Liver (tissue), 9 donors: ENCODE results near the gene ZNF555. TPM values are rescaled to one million over a fixed set of nuclear protein-coding genes. Genes with fewer than 3 reads are reported as not detected.

Experiments
- DNase-seq: peaks from one replicate; pipeline ENCODE4 v3.0.0-alpha.2; 2017; ENCODE audit warnings: low spot score
- H3K27ac ChIP-seq, 2 donors: one replicate each; pipeline ENCODE4 v1.7.0; 2013; ENCODE audit warnings: inconsistent platforms in 2 of 2, low read length in 2 of 2, control low read depth in 1 of 2, low read depth in 1 of 2, mild to moderate bottlenecking in 1 of 2
- H3K27me3 ChIP-seq, 4 donors: one replicate each; pipeline versions ENCODE4 v1.6.1 to v1.7.0; 2013; ENCODE audit warnings: low read length in 3 of 4, inconsistent platforms in 1 of 4, mild to moderate bottlenecking in 1 of 4, moderate library complexity in 1 of 4; ENCODE audit not compliant: control insufficient read depth in 4 of 4, insufficient read depth in 4 of 4
- H3K36me3 ChIP-seq, 4 donors: one replicate each; pipeline versions ENCODE4 v1.6.1 to v1.7.0; 2013; ENCODE audit warnings: low read length in 3 of 4, mild to moderate bottlenecking in 3 of 4, low read depth in 1 of 4, moderate library complexity in 1 of 4; ENCODE audit not compliant: control insufficient read depth in 4 of 4, insufficient read depth in 3 of 4
- H3K4me1 ChIP-seq, 4 donors: one replicate each; pipeline versions ENCODE4 v1.6.1 to v1.7.0; 2013; ENCODE audit warnings: low read length in 3 of 4, mild to moderate bottlenecking in 3 of 4, moderate library complexity in 1 of 4; ENCODE audit not compliant: control insufficient read depth in 4 of 4, insufficient read depth in 4 of 4
- H3K4me3 ChIP-seq, 3 donors: one replicate each; pipeline versions ENCODE4 v1.6.1 to v1.7.0; 2013; ENCODE audit warnings: low read length in 3 of 3, control low read depth in 1 of 3, low read depth in 1 of 3, mild to moderate bottlenecking in 1 of 3
- H3K9ac ChIP-seq, 2 donors: one replicate each; pipeline ENCODE4 v1.7.0; 2013; ENCODE audit warnings: low read length in 2 of 2, mild to moderate bottlenecking in 2 of 2, moderate library complexity in 2 of 2, control low read depth in 1 of 2, low read depth in 1 of 2
- H3K9me3 ChIP-seq, 4 donors: one replicate each; pipeline versions ENCODE4 v1.6.1 to v1.7.0; 2013; ENCODE audit warnings: low read length in 3 of 4; ENCODE audit not compliant: control insufficient read depth in 4 of 4
- EGR1 ChIP-seq, 2 donors: IDR thresholded peaks; 2 replicates each; pipeline ENCODE4 v1.6.1; 2016 to 2018; ENCODE audit warnings: antibody characterized with exemption in 2 of 2, low read depth in 2 of 2
- FOXA1 ChIP-seq: IDR thresholded peaks from 2 replicates; pipeline ENCODE4 v1.6.1; 2016; ENCODE audit warnings: antibody characterized with exemption
- FOXA2 ChIP-seq: IDR thresholded peaks from 2 replicates; pipeline ENCODE4 v1.6.1; 2016; ENCODE audit warnings: antibody characterized with exemption
- GABPA ChIP-seq, 2 donors: IDR thresholded peaks in 1 of 2; conservative IDR thresholded peaks in 1 of 2; 2 replicates each; pipeline ENCODE4 v1.6.1; 2016; ENCODE audit warnings: antibody characterized with exemption in 2 of 2, mild to moderate bottlenecking in 1 of 2, moderate library complexity in 1 of 2
- HNF4A ChIP-seq, 2 donors: conservative IDR thresholded peaks; 2 replicates each; pipeline ENCODE4 v1.6.1; 2016; ENCODE audit warnings: antibody characterized with exemption in 2 of 2, mild to moderate bottlenecking in 2 of 2
- HNF4G ChIP-seq: IDR thresholded peaks from 2 replicates; pipeline ENCODE4 v1.6.1; 2016; ENCODE audit warnings: antibody characterized with exemption
- JUND ChIP-seq, 2 donors: IDR thresholded peaks; 2 replicates each; pipeline ENCODE4 v1.6.1; 2016; ENCODE audit warnings: antibody characterized with exemption in 2 of 2
- NR2F2 ChIP-seq: IDR thresholded peaks from 2 replicates; pipeline ENCODE4 v1.6.1; 2016; ENCODE audit warnings: antibody characterized with exemption
- RAD21 ChIP-seq, 2 donors: IDR thresholded peaks; 2 replicates each; pipeline ENCODE4 v1.6.1; 2016; ENCODE audit warnings: antibody characterized with exemption in 2 of 2, mild to moderate bottlenecking in 2 of 2
- RXRA ChIP-seq, 2 donors: IDR thresholded peaks; 2 replicates each; pipeline ENCODE4 v1.6.1; 2017 to 2018; ENCODE audit warnings: antibody characterized with exemption in 2 of 2, mild to moderate bottlenecking in 1 of 2
- SP1 ChIP-seq: IDR thresholded peaks from 2 replicates; pipeline ENCODE4 v1.6.1; 2018; ENCODE audit warnings: antibody characterized with exemption, mild to moderate bottlenecking
- TAF1 ChIP-seq: conservative IDR thresholded peaks from 2 replicates; pipeline ENCODE4 v1.6.1; 2016; ENCODE audit warnings: antibody characterized with exemption, mild to moderate bottlenecking
- YY1 ChIP-seq: IDR thresholded peaks from 2 replicates; pipeline ENCODE4 v1.6.1; 2016; ENCODE audit warnings: antibody characterized with exemption, mild to moderate bottlenecking
- WGBS: extraction: QIAGEN DNeasy Blood & Tissue Kit; methylation state at CpG from one replicate; pipeline ENCODE4 v1.1.7; 2013; 5-methylcytosine and 5-hydroxymethylcytosine counted together
- polyA plus RNA-seq, 2 donors: library from polyadenylated mRNA; stranded (reverse) in 1 of 2; unstranded in 1 of 2; fragments of 200-250 nt in 1 of 2; fragments of >200 nt in 1 of 2; fragmentation: Nextera tagmentation in 1 of 2; extraction: Ambion mirVana in 1 of 2; gene quantifications; one replicate each; pipeline versions ENCODE4 v1.2.1 to v1.2.3, GENCODE V29; 2013 to 2015
- total RNA-seq, 2 donors: library from RNA; depleted of rRNA; stranded (reverse); fragments of >200 nt; gene quantifications; one replicate each; pipeline ENCODE4 v1.2.3, GENCODE V29; 2014
- TF ChIP-seq, protein P1 (sequence below): IDR thresholded peaks from 2 replicates; pipeline ENCODE4 v1.6.1; 2016; ENCODE audit warnings: antibody characterized with exemption
- TF ChIP-seq, protein P2 (sequence below): fragments of 150-350 bp; IDR thresholded peaks from 2 replicates; pipeline ENCODE4 v1.5.1; 2017; ENCODE audit warnings: improper control_type of control experiment, low read depth, low read length; ENCODE audit not compliant: missing input control
- TF ChIP-seq, protein P3 (sequence below): IDR thresholded peaks from 2 replicates; pipeline ENCODE4 v1.6.1; 2016; ENCODE audit warnings: antibody characterized with exemption
- donor health status: healthy.
- donor health status: healthy.
- donor health status: healthy.
- donor health status: healthy.
- donor health status: healthy.

Gene ZNF555
- total and polyA plus RNA-seq, 4 donors, result 1.3 to 2.8 (median 2.2) TPM

DNA sequence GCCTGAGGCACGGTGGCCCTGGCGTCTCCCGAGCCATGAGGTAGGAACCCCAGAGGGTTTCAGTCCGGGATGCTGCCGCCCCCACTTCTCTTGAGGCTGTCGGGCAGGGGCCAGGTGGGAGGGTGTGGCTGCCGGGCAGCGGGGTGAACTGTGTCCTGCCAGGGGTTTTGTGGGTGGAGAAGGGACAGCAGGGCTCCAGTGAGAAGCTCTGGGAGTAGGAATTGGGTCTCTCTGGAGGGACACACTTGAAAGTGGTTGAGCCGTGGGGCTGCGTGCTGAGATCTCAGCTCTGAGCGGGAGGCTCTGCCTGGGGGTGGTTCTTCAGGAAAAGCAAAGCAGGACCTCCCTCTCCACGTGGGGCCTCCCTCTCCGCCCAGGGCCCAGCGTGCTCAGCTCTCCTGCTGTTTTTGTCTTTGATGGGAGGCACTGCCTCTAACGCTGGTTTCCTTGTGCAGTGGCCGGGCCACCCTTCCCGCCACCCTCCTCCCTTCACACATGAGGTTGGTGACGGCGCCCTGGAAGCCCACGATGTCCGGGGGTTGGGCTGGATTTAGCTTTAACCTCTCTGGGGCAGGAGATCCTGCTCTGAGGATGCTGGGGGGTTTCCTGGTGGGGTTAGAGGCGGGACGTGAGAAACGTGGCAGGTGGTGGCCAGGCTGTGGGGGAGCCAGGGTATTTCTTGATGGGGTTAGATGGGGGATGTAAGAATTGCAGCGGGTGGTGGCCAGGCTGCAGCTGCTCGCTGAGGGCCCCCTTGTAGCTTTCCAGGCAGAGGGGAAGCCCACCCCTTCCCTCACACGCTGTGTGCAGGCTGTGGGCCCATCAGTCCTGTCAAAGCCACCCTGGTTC, 36.9 kb upstream of the ZNF555 start:
- Histone ChIP-seq H3K4me1 (no peaks in the 10 kb centered on the region), H3K36me3 (peaks cover 0 to 57% (median 6%) of the 10 kb centered on the region in 4 donors), H3K9me3 (no peaks in the 10 kb centered on the region), H3K4me3 (no peak overlapping the region), H3K27ac (no peak overlapping the region), H3K27me3 (no peaks in the 10 kb centered on the region), H3K9ac (no peak overlapping the region)
- no peak for DNase-seq
- no peak for TF ChIP-seq HNF4G
- TF ChIP-seq, protein P1, sequence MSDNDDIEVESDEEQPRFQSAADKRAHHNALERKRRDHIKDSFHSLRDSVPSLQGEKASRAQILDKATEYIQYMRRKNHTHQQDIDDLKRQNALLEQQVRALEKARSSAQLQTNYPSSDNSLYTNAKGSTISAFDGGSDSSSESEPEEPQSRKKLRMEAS, result no peak
- TF ChIP-seq JUND (IDR thresholded peaks at IDR 0.05), result no peak
- TF ChIP-seq YY1, result no peak
- TF ChIP-seq, protein P2, sequence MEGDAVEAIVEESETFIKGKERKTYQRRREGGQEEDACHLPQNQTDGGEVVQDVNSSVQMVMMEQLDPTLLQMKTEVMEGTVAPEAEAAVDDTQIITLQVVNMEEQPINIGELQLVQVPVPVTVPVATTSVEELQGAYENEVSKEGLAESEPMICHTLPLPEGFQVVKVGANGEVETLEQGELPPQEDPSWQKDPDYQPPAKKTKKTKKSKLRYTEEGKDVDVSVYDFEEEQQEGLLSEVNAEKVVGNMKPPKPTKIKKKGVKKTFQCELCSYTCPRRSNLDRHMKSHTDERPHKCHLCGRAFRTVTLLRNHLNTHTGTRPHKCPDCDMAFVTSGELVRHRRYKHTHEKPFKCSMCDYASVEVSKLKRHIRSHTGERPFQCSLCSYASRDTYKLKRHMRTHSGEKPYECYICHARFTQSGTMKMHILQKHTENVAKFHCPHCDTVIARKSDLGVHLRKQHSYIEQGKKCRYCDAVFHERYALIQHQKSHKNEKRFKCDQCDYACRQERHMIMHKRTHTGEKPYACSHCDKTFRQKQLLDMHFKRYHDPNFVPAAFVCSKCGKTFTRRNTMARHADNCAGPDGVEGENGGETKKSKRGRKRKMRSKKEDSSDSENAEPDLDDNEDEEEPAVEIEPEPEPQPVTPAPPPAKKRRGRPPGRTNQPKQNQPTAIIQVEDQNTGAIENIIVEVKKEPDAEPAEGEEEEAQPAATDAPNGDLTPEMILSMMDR, result no peak
- no peak for TF ChIP-seq EGR1 (IDR thresholded peaks at IDR 0.05; ENCODE audit: low read depth in 2 of 2)
- no peak for TF ChIP-seq RXRA (IDR thresholded peaks at IDR 0.05)
- TF ChIP-seq FOXA1, result no peak
- TF ChIP-seq FOXA2, result no peak
- no peak for TF ChIP-seq RAD21 (IDR thresholded peaks at IDR 0.05)
- TF ChIP-seq GABPA (IDR thresholded peaks at IDR 0.05 in 1 of 2, conservative IDR thresholded peaks at IDR 0.05 in 1 of 2), result no peak
- no peak for TF ChIP-seq HNF4A (conservative IDR thresholded peaks at IDR 0.05)
- TF ChIP-seq, protein P3, sequence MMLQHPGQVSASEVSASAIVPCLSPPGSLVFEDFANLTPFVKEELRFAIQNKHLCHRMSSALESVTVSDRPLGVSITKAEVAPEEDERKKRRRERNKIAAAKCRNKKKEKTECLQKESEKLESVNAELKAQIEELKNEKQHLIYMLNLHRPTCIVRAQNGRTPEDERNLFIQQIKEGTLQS, result no peak
- TF ChIP-seq SP1, result no peak
- TF ChIP-seq NR2F2, result no peak
- TF ChIP-seq TAF1, result no peak
- 94% methylated on average over 27 of the region's 27 CpGs for WGBS

DNA sequence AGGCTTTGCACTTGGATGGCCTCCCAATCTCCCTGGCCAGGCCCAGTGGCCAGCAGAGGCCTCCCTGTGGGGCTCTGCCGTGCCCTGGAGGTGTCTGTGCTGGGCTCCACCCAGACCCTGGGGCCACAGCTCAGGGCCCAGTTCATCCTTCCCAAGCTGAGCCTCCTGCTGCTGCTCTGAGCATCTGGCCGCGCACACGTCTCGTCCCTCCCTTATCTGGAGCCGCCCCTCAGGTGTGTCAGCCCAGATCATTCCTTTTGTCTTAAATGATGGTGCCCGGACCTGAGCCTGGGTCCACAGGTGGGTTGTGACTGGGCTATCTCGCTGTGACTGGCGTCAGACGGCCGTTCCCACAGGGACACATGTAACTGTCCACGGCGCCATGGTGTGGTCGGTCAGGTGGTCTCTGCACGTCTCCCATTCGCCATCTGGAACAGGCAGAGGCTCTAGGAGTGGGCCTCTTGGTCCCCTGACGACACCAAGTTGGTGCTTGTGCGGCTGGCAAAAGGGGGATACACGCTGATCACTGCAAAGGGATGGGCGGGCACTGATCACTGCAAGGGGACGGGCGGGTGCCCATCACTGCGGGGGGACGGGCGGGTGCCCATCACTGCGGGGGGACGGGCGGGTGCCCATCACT, 35.9 kb upstream of the ZNF555 start:
- 98% methylated on average over 27 of the region's 28 CpGs for WGBS
- H3K9ac ChIP-seq, result no peak overlapping the region
- peaks cover 0 to 6% (median 2%) of the 10 kb centered on the region in 4 donors for H3K4me1 ChIP-seq
- H3K36me3 ChIP-seq, result peaks cover 0 to 56% (median 8%) of the 10 kb centered on the region in 4 donors
- no peaks in the 10 kb centered on the region for H3K9me3 ChIP-seq
- no peak for TF ChIP-seq FOXA1
- TF ChIP-seq TAF1, result no peak
- TF ChIP-seq, protein P2, result no peak
- TF ChIP-seq GABPA (IDR thresholded peaks at IDR 0.05 in 1 of 2, conservative IDR thresholded peaks at IDR 0.05 in 1 of 2), result no peak
- no peak for TF ChIP-seq NR2F2
- H3K4me3 ChIP-seq, result no peak overlapping the region
- no peak overlapping the region for H3K27ac ChIP-seq
- H3K27me3 ChIP-seq, result no peaks in the 10 kb centered on the region
- DNase-seq, result no peak
